Small intestine (tissue), 7 donors: Measurements from ENCODE around the gene LIN37. TPM values are rescaled to one million over a fixed set of nuclear protein-coding genes. Genes with fewer than 3 reads are reported as not detected.
"Not testable (repeated sequence)": the region's sequence is repeated elsewhere in the genome, so short reads cannot be mapped to it uniquely, and the experiment has no call there.

ENCODE experiments used
- DNase-seq, 2 donors: peaks; one replicate each; pipeline versions ENCODE4 v3.0.0 to v3.0.0-alpha.2; 2013
- FAIRE-seq: peaks from 2 replicates; lab custom pipeline; 2012; peaks lifted over from hg19 to GRCh38; lab: Jason Lieb, UNC
- H3K27ac ChIP-seq, 3 donors: one replicate each; pipeline ENCODE4 v1.5.1; 2013; ENCODE audit warnings: low read length in 2 of 3, mild to moderate bottlenecking in 2 of 3, control low read depth in 1 of 3, inconsistent platforms in 1 of 3, low read depth in 1 of 3, moderate library complexity in 1 of 3
- H3K27me3 ChIP-seq, 3 donors: one replicate each; pipeline ENCODE4 v1.6.1; 2013; ENCODE audit warnings: low read length in 3 of 3, inconsistent platforms in 1 of 3; ENCODE audit not compliant: control insufficient read depth in 3 of 3, insufficient read depth in 3 of 3
- H3K36me3 ChIP-seq, 3 donors: one replicate each; pipeline ENCODE4 v1.6.1; 2013; ENCODE audit warnings: low read length in 3 of 3, inconsistent platforms in 1 of 3, low read depth in 1 of 3, mild to moderate bottlenecking in 1 of 3, moderate library complexity in 1 of 3; ENCODE audit not compliant: control insufficient read depth in 3 of 3, insufficient read depth in 2 of 3
- H3K4me1 ChIP-seq, 3 donors: one replicate each; pipeline ENCODE4 v1.6.1; 2013; ENCODE audit warnings: low read length in 2 of 3, inconsistent platforms in 1 of 3, low read depth in 1 of 3, mild to moderate bottlenecking in 1 of 3, moderate library complexity in 1 of 3; ENCODE audit not compliant: control insufficient read depth in 3 of 3, insufficient read depth in 2 of 3
- H3K4me3 ChIP-seq, 3 donors: one replicate each; pipeline ENCODE4 v1.5.1; 2013; ENCODE audit warnings: low read length in 3 of 3, control low read depth in 1 of 3, inconsistent platforms in 1 of 3, low read depth in 1 of 3, mild to moderate bottlenecking in 1 of 3, moderate library complexity in 1 of 3
- H3K9me3 ChIP-seq, 2 donors: one replicate each; pipeline ENCODE4 v1.6.1; 2013; ENCODE audit warnings: low read depth in 1 of 2, low read length in 1 of 2; ENCODE audit not compliant: control insufficient read depth in 2 of 2, insufficient read depth in 1 of 2
- WGBS, 3 donors: extraction: QIAGEN DNeasy Blood & Tissue Kit; methylation state at CpG; one replicate each; pipeline ENCODE4 v1.1.7; 2013; 5-methylcytosine and 5-hydroxymethylcytosine counted together
- polyA plus RNA-seq, 4 donors: library from polyadenylated mRNA; stranded (reverse) in 3 of 4; unstranded in 1 of 4; fragments of 200-250 nt in 3 of 4; fragments of 120-200 nt in 1 of 4; gene quantifications; one replicate each; pipeline versions ENCODE4 v1.2.1 to v1.2.3, GENCODE V29; 2013
- donor health status: healthy with polysubstance abuse.
- donor health status: control.
- donor health status: control.
- donor health status: Bipolar disorder and iron deficiency.
- donor health status: healthy.

LIN37 gene
- polyA plus RNA-seq, 4 donors, result 9.6 to 58.6 (median 26.7) TPM

DNA sequence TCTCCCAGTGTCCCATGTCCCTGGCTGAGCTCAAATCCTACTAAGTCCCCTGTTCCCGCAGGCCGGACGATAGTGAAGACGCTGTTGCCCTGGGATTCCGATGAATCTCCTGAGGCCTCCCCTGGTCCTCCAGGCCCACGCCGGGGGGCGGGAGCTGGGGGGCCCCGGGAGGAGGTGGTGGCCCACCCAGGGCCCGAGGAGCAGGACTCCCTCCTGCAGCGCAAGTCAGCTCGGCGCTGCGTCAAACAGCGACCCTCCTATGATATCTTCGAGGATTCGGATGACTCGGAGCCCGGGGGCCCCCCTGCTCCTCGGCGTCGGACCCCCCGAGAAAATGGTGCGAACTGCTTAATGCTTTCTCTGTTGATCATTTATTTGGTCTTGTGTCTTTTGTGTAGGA is 24.7 kb upstream of the LIN37 start:
- H3K36me3 ChIP-seq, result peaks cover 43 to 90% (median 44%) of the 10 kb centered on the region in 3 donors
- no peak for DNase-seq
- peaks cover 0 to 11% (median 5%) of the 10 kb centered on the region in 3 donors for H3K4me1 ChIP-seq
- FAIRE-seq, result no peak
- H3K27me3 ChIP-seq, result no peaks in the 10 kb centered on the region
- no peak overlapping the region for H3K27ac ChIP-seq
- WGBS, 3 donors, result 94 to 98% (median 97%) methylated on average over 23 to 24 of the region's 24 CpGs
- H3K9me3 ChIP-seq, result no peaks in the 10 kb centered on the region
- no peak overlapping the region for H3K4me3 ChIP-seq

DNA sequence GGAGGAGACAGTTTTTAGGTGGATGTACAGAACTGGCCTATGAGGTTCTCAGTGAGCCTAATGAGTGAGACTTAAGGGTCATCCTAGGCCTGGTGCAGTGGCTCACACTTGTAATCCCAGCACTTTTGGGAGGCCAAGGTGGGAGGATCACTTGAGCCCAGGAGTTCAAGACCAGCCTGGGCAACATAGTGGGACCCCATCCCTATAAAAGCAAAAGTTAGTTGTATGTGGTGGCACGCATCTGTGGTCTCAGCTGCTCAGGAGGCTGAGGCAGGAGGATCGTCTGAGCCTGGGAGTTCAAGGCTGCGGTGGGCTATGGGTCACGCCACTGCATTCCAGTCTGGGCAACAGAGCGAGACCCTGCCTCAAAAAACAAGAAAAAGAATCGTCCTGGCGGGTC is 24.2 kb upstream of the LIN37 start:
- peaks cover 45 to 95% (median 45%) of the 10 kb centered on the region in 3 donors for H3K36me3 ChIP-seq
- WGBS, 3 donors, result 93 to 96% (median 94%) methylated on average over 7 of the region's 7 CpGs
- not testable (repeated sequence) for H3K27me3 ChIP-seq, FAIRE-seq, H3K4me3 ChIP-seq, DNase-seq, H3K9me3 ChIP-seq, H3K4me1 ChIP-seq, H3K27ac ChIP-seq

DNA sequence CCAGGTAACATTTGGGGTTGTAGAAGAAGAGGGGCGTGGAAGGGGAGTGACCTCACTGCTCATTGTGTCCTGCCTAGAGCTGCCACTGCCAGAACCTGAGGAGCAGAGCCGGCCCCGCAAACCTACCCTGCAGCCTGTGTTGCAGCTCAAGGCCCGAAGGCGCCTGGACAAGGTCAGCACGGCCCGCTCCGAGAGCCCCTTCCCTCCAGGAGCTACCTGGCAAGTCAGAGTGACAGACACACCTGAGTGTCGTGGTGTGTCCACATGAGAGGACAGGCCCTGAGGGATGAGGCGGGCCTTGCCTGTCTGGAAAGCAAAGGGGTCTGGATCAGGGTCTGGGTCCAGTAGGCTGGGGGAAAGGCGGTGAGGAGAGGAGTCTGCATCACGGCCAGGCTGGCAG is 23.8 kb upstream of the LIN37 start:
- Histone ChIP-seq H3K36me3 (peaks cover 45 to 96% (median 46%) of the 10 kb centered on the region in 3 donors), H3K27ac (no peak overlapping the region), H3K9me3 (no peaks in the 10 kb centered on the region), H3K4me1 (peaks cover 0 to 2% (median 0%) of the 10 kb centered on the region in 3 donors), H3K27me3 (no peaks in the 10 kb centered on the region), H3K4me3 (no peak overlapping the region)
- FAIRE-seq (no peak), DNase-seq (no peak)
- WGBS, 3 donors, result 97 to 98% (median 98%) methylated on average over 11 to 12 of the region's 12 CpGs

DNA sequence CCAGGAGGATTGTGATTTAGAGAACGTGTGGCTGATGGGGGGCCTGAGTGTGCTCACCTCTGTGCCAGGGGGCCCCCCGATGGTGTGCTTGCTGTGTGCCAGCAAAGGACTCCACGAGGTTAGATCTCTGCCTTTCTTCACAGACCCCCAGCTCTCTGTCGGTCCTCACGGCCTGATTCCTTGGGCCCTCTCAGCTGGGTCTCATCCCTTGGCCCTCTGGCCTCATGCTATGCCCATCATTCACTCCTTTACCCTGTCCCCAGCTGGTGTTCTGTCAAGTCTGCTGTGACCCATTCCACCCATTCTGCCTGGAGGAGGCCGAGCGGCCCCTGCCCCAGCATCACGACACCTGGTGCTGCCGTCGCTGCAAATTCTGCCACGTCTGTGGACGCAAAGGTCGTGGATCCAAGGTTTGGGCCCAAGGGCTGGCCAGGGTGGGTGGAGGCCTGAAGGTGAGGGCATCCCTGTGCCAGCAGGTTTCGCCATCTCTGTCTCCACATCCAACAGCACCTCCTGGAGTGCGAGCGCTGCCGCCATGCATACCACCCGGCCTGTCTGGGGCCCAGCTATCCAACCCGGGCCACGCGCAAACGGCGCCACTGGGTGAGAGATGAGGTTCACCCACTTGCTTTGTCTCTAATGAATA is 23.0 kb upstream of the LIN37 start:
- FAIRE-seq, result no peak
- Histone ChIP-seq H3K9me3 (no peaks in the 10 kb centered on the region), H3K4me3 (no peak overlapping the region), H3K36me3 (peaks cover 50 to 97% (median 54%) of the 10 kb centered on the region in 3 donors), H3K27ac (no peak overlapping the region), H3K27me3 (no peaks in the 10 kb centered on the region), H3K4me1 (no peaks in the 10 kb centered on the region)
- WGBS, 3 donors, result 95 to 98% (median 95%) methylated on average over 22 to 23 of the region's 23 CpGs
- DNase-seq, result no peak

DNA sequence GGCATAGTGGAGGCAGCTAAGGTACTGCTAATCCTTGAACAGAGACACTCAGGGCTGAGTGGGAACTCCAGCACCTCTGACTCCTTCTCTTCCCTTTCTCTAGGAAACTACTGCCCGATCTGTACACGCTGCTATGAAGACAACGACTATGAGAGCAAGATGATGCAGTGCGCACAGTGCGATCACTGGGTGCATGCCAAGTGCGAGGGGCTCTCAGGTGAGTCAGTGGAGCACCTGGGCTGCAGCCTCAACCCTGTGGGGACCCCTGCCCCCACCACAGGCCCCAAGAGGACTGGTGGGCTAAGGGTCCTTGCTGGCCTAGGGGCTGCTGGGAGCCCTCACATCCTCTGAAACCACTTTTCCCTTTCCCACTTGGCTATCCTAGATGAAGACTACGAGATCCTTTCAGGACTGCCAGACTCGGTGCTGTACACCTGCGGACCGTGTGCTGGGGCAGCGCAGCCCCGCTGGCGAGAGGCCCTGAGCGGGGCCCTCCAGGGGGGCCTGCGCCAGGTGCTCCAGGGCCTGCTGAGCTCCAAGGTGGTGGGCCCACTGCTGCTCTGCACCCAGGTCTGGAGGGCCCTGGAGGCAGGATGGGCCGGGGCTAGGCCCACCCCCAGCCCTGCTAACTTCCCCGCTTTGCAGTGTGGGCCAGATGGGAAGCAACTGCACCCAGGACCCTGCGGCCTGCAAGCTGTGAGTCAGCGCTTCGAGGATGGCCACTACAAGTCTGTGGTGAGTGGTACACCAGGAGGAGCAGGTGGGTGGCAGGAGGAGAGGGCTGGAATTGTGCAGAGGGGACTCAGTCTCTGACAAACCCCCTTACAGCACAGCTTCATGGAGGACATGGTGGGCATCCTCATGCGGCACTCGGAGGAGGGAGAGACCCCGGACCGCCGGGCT is 21.1 kb upstream of the LIN37 start:
- 95 to 97% (median 96%) methylated on average over 24 to 25 of the region's 25 CpGs for WGBS, 3 donors
- Histone ChIP-seq H3K9me3 (no peaks in the 10 kb centered on the region), H3K27ac (no peak overlapping the region), H3K36me3 (peaks cover 48 to 99% (median 65%) of the 10 kb centered on the region in 3 donors), H3K27me3 (no peaks in the 10 kb centered on the region), H3K4me3 (no peak overlapping the region), H3K4me1 (no peaks in the 10 kb centered on the region)
- DNase-seq, result no peak
- FAIRE-seq, result no peak

DNA sequence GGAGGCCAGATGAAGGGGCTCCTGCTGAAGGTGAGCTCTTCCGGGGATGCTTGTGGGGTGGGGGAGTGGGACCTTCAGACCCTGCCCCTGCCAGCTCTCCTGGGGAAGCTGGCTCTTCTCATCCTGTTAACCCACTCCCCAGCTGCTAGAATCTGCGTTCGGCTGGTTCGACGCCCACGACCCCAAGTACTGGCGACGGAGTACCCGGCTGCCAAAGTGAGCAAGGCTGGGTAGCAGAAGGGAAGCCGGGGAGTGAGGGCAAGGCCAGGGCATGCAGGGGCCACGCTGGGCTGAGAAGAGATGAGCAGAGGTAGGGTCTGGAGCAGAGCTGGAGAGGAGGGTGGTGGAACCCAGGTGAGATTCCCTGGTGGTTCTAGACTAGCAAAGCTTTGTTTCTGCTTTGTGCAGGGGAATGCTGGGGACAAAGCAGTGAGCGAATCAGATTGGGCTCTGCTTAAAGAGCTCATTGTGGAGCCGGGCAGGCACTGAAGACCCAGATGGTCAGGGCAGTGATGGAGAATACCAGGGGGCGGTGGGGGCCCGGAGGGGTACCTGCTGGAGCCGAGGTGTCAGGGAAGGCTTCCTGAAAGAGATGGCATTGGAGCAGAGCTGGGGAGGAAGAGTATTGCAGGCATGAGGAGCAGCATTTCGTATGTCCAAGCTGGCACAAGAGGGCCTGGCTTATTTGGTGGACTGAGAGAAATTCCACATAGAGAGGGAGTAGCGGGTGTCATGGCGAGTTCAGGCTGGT is 20.2 kb upstream of the LIN37 start:
- 92 to 93% (median 92%) methylated on average over 19 of the region's 19 CpGs for WGBS, 3 donors
- Histone ChIP-seq H3K4me3 (no peak overlapping the region), H3K36me3 (peaks cover 51 to 98% (median 64%) of the 10 kb centered on the region in 3 donors), H3K4me1 (no peaks in the 10 kb centered on the region), H3K9me3 (no peaks in the 10 kb centered on the region), H3K27ac (no peak overlapping the region), H3K27me3 (no peaks in the 10 kb centered on the region)
- DNase-seq (no peak), FAIRE-seq (no peak)

DNA sequence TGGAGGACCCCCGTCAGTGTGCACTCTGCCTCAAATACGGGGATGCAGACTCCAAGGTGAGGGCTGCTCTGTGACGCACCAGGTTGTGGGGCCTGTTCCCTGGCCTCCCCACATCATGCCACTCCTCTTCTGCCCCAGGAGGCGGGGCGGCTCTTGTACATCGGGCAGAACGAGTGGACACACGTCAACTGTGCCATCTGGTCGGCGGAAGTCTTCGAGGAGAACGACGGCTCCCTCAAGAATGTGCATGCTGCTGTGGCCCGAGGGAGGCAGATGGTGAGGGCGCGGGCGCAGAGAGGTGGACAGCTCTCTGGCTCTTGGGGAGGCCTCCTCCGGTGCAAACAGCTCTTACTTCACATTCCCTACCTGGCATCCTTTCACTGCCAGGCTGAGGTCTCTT is 19.4 kb upstream of the LIN37 start:
- FAIRE-seq, result no peak

DNA sequence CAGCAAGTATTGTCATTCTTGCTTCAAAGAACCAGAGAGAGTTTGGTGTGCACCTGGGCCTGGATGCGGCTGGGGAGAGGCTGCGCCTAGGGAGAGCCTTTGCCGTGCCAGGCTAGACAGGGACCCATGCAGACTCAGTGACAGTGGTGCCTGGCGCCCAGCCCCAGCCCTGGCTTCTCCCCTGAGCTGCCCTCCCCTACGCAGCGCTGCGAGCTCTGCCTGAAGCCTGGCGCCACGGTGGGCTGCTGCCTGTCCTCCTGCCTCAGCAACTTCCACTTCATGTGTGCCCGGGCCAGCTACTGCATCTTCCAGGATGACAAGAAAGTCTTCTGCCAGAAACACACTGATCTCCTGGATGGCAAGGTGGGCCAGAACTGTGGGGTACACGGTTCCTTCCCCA is 18.6 kb upstream of the LIN37 start:
- Histone ChIP-seq H3K36me3 (peaks cover 42 to 98% (median 67%) of the 10 kb centered on the region in 3 donors), H3K4me3 (no peak overlapping the region), H3K9me3 (no peaks in the 10 kb centered on the region), H3K27me3 (no peaks in the 10 kb centered on the region), H3K4me1 (no peaks in the 10 kb centered on the region), H3K27ac (no peak overlapping the region)
- 91 to 97% (median 96%) methylated on average over 11 of the region's 11 CpGs for WGBS, 3 donors
- FAIRE-seq, result no peak
- no peak for DNase-seq

More for the DNA sequence above, 19.4 kb upstream of the LIN37 start:
- H3K27me3 ChIP-seq, result no peaks in the 10 kb centered on the region
- H3K4me1 ChIP-seq, result no peaks in the 10 kb centered on the region
- WGBS, 3 donors, result 90 to 92% (median 91%) methylated on average over 18 of the region's 18 CpGs
- peaks cover 46 to 98% (median 68%) of the 10 kb centered on the region in 3 donors for H3K36me3 ChIP-seq
- no peak overlapping the region for H3K27ac ChIP-seq
- H3K4me3 ChIP-seq, result no peak overlapping the region
- no peak for DNase-seq
- H3K9me3 ChIP-seq, result no peaks in the 10 kb centered on the region
